Duodenal mucosa (tissue), 2 donors: ENCODE results near the gene PISD.

Experiments
- H3K27ac ChIP-seq: one replicate; pipeline ENCODE4 v1.7.0; 2013; ENCODE audit warnings: low read depth, low read length
- H3K27me3 ChIP-seq, 2 donors: one replicate each; pipeline ENCODE4 v1.7.0; 2013; ENCODE audit warnings: low read length in 2 of 2, control low read depth in 1 of 2; ENCODE audit not compliant: insufficient read depth in 2 of 2, control insufficient read depth in 1 of 2
- H3K36me3 ChIP-seq, 2 donors: one replicate each; pipeline ENCODE4 v1.7.0; 2013; ENCODE audit warnings: low read length in 2 of 2, control low read depth in 1 of 2; ENCODE audit not compliant: insufficient read depth in 2 of 2, control insufficient read depth in 1 of 2
- H3K4me1 ChIP-seq, 2 donors: one replicate each; pipeline ENCODE4 v1.7.0; 2013; ENCODE audit warnings: low read length in 2 of 2, control low read depth in 1 of 2; ENCODE audit not compliant: insufficient read depth in 2 of 2, control insufficient read depth in 1 of 2
- H3K4me3 ChIP-seq, 2 donors: one replicate each; pipeline ENCODE4 v1.7.0; 2013; ENCODE audit warnings: low read length in 2 of 2, low read depth in 1 of 2
- H3K9ac ChIP-seq, 2 donors: one replicate each; pipeline ENCODE4 v1.7.0; 2013; ENCODE audit warnings: low read length in 2 of 2, low read depth in 1 of 2
- H3K9me3 ChIP-seq, 2 donors: one replicate each; pipeline ENCODE4 v1.7.0; 2013; ENCODE audit warnings: low read length in 2 of 2, control low read depth in 1 of 2; ENCODE audit not compliant: control insufficient read depth in 1 of 2

Gene PISD

DNA sequence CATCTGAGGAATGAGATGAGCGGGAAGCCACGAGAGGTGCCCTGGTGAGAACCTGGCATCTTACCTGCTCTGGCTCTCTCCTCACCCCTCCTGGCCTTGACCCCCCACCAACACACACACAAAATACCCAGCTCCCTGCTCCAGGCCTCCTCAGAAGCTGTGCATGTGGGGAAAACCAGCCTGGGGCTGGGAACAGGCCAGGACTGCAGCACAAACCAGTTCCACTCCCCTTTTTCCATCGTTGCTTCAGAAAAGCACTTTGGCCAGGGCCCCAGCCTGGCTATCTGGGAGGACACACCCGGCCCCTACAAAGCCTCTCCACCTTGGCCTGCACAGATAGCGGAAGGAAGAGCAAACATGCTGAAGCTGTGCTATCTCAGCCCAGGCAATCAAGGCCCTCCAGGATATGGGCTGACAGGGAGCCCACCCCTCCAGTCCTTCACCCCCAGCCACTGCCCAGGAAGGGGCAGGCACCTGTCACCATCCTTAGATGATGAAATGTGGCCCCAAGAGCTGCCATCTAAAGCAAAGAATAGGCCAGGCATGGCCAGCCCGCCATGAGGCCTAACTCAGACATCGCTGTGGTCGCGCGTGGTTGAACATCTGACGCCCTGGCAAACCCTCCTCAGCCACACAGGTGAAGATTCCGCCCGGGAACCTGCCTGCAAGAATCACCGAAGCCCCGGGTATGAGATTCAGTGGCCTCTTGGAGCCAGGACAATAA, 35.4 kb downstream of the PISD start:
- Histone ChIP-seq H3K4me3 (no peak overlapping the region), H3K9ac (peak overlapping the region in 1 of 2 donors; percentile 20), H3K9me3 (no peaks in the 10 kb centered on the region), H3K4me1 (peaks cover 41 to 49% of the 10 kb centered on the region in 2 donors), H3K27ac (no peak overlapping the region), H3K36me3 (peaks cover 0 to 23% of the 10 kb centered on the region in 2 donors), H3K27me3 (no peaks in the 10 kb centered on the region)

GRCh38 chr22:31625661-31626426, 36.2 kb downstream of the PISD start:
- Histone ChIP-seq H3K36me3 (peaks cover 1 to 31% of the 10 kb centered on the region in 2 donors), H3K27me3 (no peaks in the 10 kb centered on the region), H3K9me3 (no peaks in the 10 kb centered on the region), H3K4me1 (peaks cover 33 to 41% of the 10 kb centered on the region in 2 donors), H3K4me3 (no peak overlapping the region), H3K27ac (no peak overlapping the region), H3K9ac (peak overlapping the region in 1 of 2 donors; percentile 20)

- Histone ChIP-seq H3K27me3 (no peaks in the 10 kb centered on the region), H3K9me3 (no peaks in the 10 kb centered on the region), H3K36me3 (peaks cover 7 to 37% of the 10 kb centered on the region in 2 donors), H3K4me1 (peaks cover 33 to 41% of the 10 kb centered on the region in 2 donors), H3K27ac (no peak overlapping the region), H3K9ac (no peak overlapping the region), H3K4me3 (no peak overlapping the region)
Measured at GRCh38 chr22:31625257-31625640, 36.8 kb downstream of the PISD start.

- no peak overlapping the region for H3K9ac ChIP-seq
- H3K9me3 ChIP-seq: no peaks in the 10 kb centered on the region
- H3K27ac ChIP-seq: no peak overlapping the region
- peaks cover 27 to 30% of the 10 kb centered on the region in 2 donors for H3K4me1 ChIP-seq
- no peaks in the 10 kb centered on the region for H3K27me3 ChIP-seq
- H3K4me3 ChIP-seq: no peak overlapping the region
- peaks cover 17 to 46% of the 10 kb centered on the region in 2 donors for H3K36me3 ChIP-seq
Measured at GRCh38 chr22:31623592-31624304, 38.3 kb downstream of the PISD start.

DNA sequence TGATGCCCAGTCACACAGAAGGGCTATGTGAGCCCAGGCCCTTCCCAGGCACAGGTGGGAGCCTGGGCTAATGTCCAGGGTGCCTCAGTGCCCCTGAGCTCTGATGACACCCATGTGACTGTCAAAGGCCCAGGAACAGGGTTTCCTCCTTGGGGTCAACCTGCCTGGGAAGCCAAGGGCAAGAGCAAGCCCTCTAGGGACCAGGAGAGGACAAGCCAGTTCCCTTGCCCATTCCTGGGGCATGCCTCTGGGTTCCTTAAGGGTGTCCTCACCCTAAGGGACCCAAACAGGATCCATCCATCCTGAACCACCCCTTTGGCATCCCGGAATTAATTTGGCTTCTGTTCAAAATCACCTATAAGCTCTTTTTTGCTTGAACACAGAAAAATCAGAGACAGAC, 39.0 kb downstream of the PISD start:
- no peak overlapping the region for H3K9ac ChIP-seq
- H3K4me3 ChIP-seq: no peak overlapping the region
- H3K9me3 ChIP-seq: no peaks in the 10 kb centered on the region
- no peaks in the 10 kb centered on the region for H3K27me3 ChIP-seq
- peaks cover 22 to 51% of the 10 kb centered on the region in 2 donors for H3K36me3 ChIP-seq
- peaks cover 33 to 34% of the 10 kb centered on the region in 2 donors for H3K4me1 ChIP-seq
- H3K27ac ChIP-seq: no peak overlapping the region

GRCh38 chr22:31621507-31622124, 40.4 kb downstream of the PISD start:
- Histone ChIP-seq H3K27ac (no peak overlapping the region), H3K9me3 (no peaks in the 10 kb centered on the region), H3K4me3 (no peak overlapping the region), H3K4me1 (peaks cover 33 to 34% of the 10 kb centered on the region in 2 donors), H3K9ac (no peak overlapping the region), H3K36me3 (peaks cover 22 to 65% of the 10 kb centered on the region in 2 donors), H3K27me3 (no peaks in the 10 kb centered on the region)

GRCh38 chr22:31620756-31621480, 41.1 kb downstream of the PISD start:
- H3K4me1 ChIP-seq: peaks cover 33 to 34% of the 10 kb centered on the region in 2 donors
- peaks cover 22 to 66% of the 10 kb centered on the region in 2 donors for H3K36me3 ChIP-seq
- no peaks in the 10 kb centered on the region for H3K9me3 ChIP-seq
- no peak overlapping the region for H3K4me3 ChIP-seq
- no peak overlapping the region for H3K27ac ChIP-seq
- no peaks in the 10 kb centered on the region for H3K27me3 ChIP-seq
- no peak overlapping the region for H3K9ac ChIP-seq

GRCh38 chr22:31619611-31620300, 42.3 kb downstream of the PISD start:
- H3K4me1 ChIP-seq: peaks cover 39 to 42% of the 10 kb centered on the region in 2 donors
- no peak overlapping the region for H3K4me3 ChIP-seq
- peaks cover 22 to 59% of the 10 kb centered on the region in 2 donors for H3K36me3 ChIP-seq

More at GRCh38 chr22:31619611-31620300, 42.3 kb downstream of the PISD start:
- no peaks in the 10 kb centered on the region for H3K27me3 ChIP-seq
- H3K9me3 ChIP-seq: no peaks in the 10 kb centered on the region
- H3K9ac ChIP-seq: no peak overlapping the region
- no peak overlapping the region for H3K27ac ChIP-seq
